Measurements from ENCODE around the gene PRR20E.
"Not testable (repeated sequence)": the region's sequence is repeated elsewhere in the genome, so short reads cannot be mapped to it uniquely, and the experiment has no call there.

PRR20E gene

GRCh38 chr13:57166897-57167296 lies at the start of gene PRR20E:
Gene PRR20E (plus strand): TSS chr13:57167197. CDS start chr13:57167584, 387 bp downstream.
- not testable (repeated sequence) for DNase-seq (ENCODE audit: low spot score)

- DNase-seq (ENCODE audit: low spot score), result no peak
Measured at GRCh38 chr13:57123681-57124080, 43.3 kb upstream of the PRR20E start.

GRCh38 chr13:57128909-57129308 lies 38.1 kb upstream of the PRR20E start:
- DNase-seq (ENCODE audit: low spot score), result no peak

GRCh38 chr13:57136093-57136492 lies 30.9 kb upstream of the PRR20E start:
- DNase-seq (ENCODE audit: low spot score), result no peak

- no peak for DNase-seq (ENCODE audit: low spot score)
Measured at GRCh38 chr13:57137585-57137984, 29.4 kb upstream of the PRR20E start.

GRCh38 chr13:57138988-57139387 lies 28.0 kb upstream of the PRR20E start:
- DNase-seq (ENCODE audit: low spot score), result no peak

GRCh38 chr13:57139781-57140180 lies 27.2 kb upstream of the PRR20E start:
- not testable (repeated sequence) for DNase-seq (ENCODE audit: low spot score)

- DNase-seq (ENCODE audit: low spot score), result not testable (repeated sequence)
Measured at GRCh38 chr13:57140235-57140968, 26.6 kb upstream of the PRR20E start, which contains the start of gene PRR20A. Gene PRR20A (plus strand): TSS chr13:57140918. CDS start chr13:57141305, 387 bp downstream.

GRCh38 chr13:57147188-57147587 lies 19.8 kb upstream of the PRR20E start, which contains the start of gene PRR20B:
Gene PRR20B (plus strand): TSS chr13:57147488. CDS start chr13:57147875, 387 bp downstream.
- DNase-seq (ENCODE audit: low spot score), result not testable (repeated sequence)

- not testable (repeated sequence) for DNase-seq (ENCODE audit: low spot score)
Measured at GRCh38 chr13:57148106-57148505, 18.9 kb upstream of the PRR20E start.

GRCh38 chr13:57153761-57154160 lies 13.2 kb upstream of the PRR20E start, which contains the start of gene PRR20C:
Gene PRR20C (plus strand): TSS chr13:57154061. CDS start chr13:57154448, 387 bp downstream.
- DNase-seq (ENCODE audit: low spot score), result not testable (repeated sequence)

GRCh38 chr13:57160332-57160731 lies 6.7 kb upstream of the PRR20E start, which contains the start of gene PRR20D:
Gene PRR20D (plus strand): TSS chr13:57160632. CDS start chr13:57161019, 387 bp downstream.
- DNase-seq (ENCODE audit: low spot score), result not testable (repeated sequence)

GRCh38 chr13:57191667-57192066 lies 24.7 kb downstream of the PRR20E start:
- no peak for DNase-seq (ENCODE audit: low spot score)

- no peak for DNase-seq (ENCODE audit: low spot score)
Measured at GRCh38 chr13:57212989-57213388, 46.0 kb downstream of the PRR20E start.
